Neural crest cell (in vitro differentiated cells): ENCODE results near the gene TCEANC2. TPM values are rescaled to one million over a fixed set of nuclear protein-coding genes. Genes with fewer than 3 reads are reported as not detected.

Experiments used
- DNase-seq: peaks from one replicate; pipeline ENCODE4 v3.0.0; 2021; ENCODE audit warnings: low read depth, mixed read lengths, low spot score
- H3K27ac Mint-ChIP-seq: one replicate; pipeline ENCODE4 v1.8.0; 2021; ENCODE audit warnings: mild to moderate bottlenecking, mixed read lengths; ENCODE audit not compliant: unreplicated experiment
- H3K27me3 Mint-ChIP-seq: 2 replicates; pipeline ENCODE4 v1.8.0; 2021; ENCODE audit warnings: low read depth, mild to moderate bottlenecking, mixed read lengths
- H3K36me3 Mint-ChIP-seq: 2 replicates; pipeline ENCODE4 v1.8.0; 2021; ENCODE audit warnings: low read depth, mild to moderate bottlenecking, mixed read lengths
- H3K4me1 Mint-ChIP-seq: 2 replicates; pipeline ENCODE4 v1.8.0; 2021; ENCODE audit warnings: mixed read lengths
- H3K4me3 Mint-ChIP-seq: one replicate; pipeline ENCODE4 v1.8.0; 2021; ENCODE audit warnings: mild to moderate bottlenecking, mixed read lengths
- H3K9me3 Mint-ChIP-seq: 2 replicates; pipeline ENCODE4 v1.8.0; 2021; ENCODE audit warnings: mixed read lengths
- CTCF ChIP-seq: fragments of 200-600 bp; sonication (generic); conservative IDR thresholded peaks from 2 replicates; pipeline ENCODE4 v1.5.0; 2021; ENCODE audit warnings: antibody characterized with exemption, mild to moderate bottlenecking
- total RNA-seq: library from RNA; stranded (reverse); gene quantifications from 2 replicates; pipeline ENCODE4 v1.2.1, GENCODE V29; 2021

Gene TCEANC2
- total RNA-seq, 1 donor from 2014 or later = 8.5 TPM

- Mint-ChIP-seq H3K36me3 (no peaks in the 10 kb centered on the region), H3K27ac (no peak overlapping the region), H3K9me3 (no peaks in the 10 kb centered on the region), H3K4me3 (no peak overlapping the region), H3K4me1 (peaks cover 16% of the 10 kb centered on the region), H3K27me3 (peaks cover 20% of the 10 kb centered on the region)
- no peak for TF ChIP-seq CTCF
- no peak for DNase-seq
Observed at GRCh38 chr1:54120018-54120697, 66.8 kb downstream of the TCEANC2 start.

GRCh38 chr1:54120698-54121481 is 67.5 kb downstream of the TCEANC2 start:
- H3K27ac Mint-ChIP-seq = peak overlapping the region; percentile 86
- no peak for DNase-seq
- no peak overlapping the region for H3K4me3 Mint-ChIP-seq
- peaks cover 20% of the 10 kb centered on the region for H3K27me3 Mint-ChIP-seq
- H3K36me3 Mint-ChIP-seq = no peaks in the 10 kb centered on the region
- no peaks in the 10 kb centered on the region for H3K9me3 Mint-ChIP-seq
- no peak for TF ChIP-seq CTCF
- peaks cover 16% of the 10 kb centered on the region for H3K4me1 Mint-ChIP-seq

DNA sequence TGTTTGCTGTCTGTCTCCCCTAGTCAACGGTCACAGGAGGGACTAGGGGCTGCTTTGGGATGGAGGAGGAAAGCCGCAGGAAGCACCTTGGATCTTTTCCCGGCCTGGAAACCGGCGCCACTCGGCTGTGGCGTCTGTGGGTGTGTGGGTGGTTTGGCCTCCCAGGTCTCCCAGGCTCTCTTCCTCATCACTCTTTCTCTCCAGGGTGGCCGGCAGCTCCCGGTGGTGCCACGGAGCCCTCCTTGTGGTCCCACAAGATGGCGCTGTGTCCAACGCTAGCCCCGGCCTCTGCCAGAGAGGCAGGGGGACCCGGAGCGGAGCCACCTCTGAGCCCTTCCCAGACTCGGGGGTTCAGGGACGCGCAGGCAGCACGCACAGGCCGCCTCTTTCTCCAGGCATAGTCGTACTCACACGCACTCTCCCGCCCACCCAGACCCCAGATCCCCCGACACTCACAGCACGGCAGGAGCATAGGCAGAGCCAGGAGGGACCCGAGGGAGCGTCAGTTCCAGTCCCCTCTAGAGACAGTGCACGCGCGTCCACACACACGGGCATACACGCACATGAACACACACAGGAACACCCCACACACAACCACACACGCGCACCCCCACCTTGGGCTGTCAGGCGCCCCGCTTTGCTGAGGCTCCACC is 68.2 kb downstream of the TCEANC2 start:
- DNase-seq = peak; percentile 92
- H3K27ac Mint-ChIP-seq = peak overlapping the region; percentile 86
- peak overlapping the region; percentile 31 for H3K4me3 Mint-ChIP-seq
- H3K9me3 Mint-ChIP-seq = no peaks in the 10 kb centered on the region
- TF ChIP-seq CTCF = peak; percentile 84
- H3K36me3 Mint-ChIP-seq = no peaks in the 10 kb centered on the region
- peaks cover 20% of the 10 kb centered on the region for H3K27me3 Mint-ChIP-seq
- H3K4me1 Mint-ChIP-seq = peaks cover 16% of the 10 kb centered on the region

DNA sequence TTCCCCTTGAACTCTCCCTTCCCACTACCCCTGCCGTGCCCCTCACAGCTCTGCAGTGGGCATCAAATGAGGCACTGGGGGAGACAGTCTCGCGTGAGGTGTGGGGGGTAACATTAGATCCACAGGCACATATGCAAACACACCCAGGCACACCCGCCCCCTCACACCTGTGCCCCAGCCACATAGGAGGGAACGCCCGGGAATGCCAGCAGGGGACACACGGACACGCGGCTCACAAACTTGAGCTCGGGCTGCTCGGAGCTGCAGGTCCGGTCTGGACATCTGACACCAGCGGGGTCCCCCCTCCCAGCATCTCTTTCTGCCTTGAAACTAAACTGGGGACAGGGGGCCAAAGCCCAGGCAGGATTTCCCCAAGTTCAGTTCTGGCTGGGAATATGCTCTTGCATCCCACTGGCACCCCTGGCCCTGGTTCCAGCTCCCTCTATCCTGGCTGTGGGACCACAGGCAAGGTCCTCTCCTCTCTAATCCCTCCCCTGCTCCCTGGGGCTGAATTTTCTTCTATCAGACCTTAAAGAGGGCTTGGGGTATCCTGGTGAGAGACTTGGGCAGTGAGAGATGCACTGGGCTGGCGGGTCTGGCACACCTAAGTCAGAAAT is 68.8 kb downstream of the TCEANC2 start:
- DNase-seq = no peak
- Mint-ChIP-seq H3K36me3 (no peaks in the 10 kb centered on the region), H3K27me3 (peaks cover 20% of the 10 kb centered on the region), H3K4me1 (peaks cover 16% of the 10 kb centered on the region), H3K9me3 (no peaks in the 10 kb centered on the region), H3K4me3 (peak overlapping the region; percentile 31), H3K27ac (no peak overlapping the region)
- no peak for TF ChIP-seq CTCF

- no peak overlapping the region for H3K4me3 Mint-ChIP-seq
- peaks cover 20% of the 10 kb centered on the region for H3K27me3 Mint-ChIP-seq
- peaks cover 16% of the 10 kb centered on the region for H3K4me1 Mint-ChIP-seq
- no peak for TF ChIP-seq CTCF
- H3K36me3 Mint-ChIP-seq = no peaks in the 10 kb centered on the region
- no peaks in the 10 kb centered on the region for H3K9me3 Mint-ChIP-seq
- H3K27ac Mint-ChIP-seq = no peak overlapping the region
- DNase-seq = no peak
Observed at GRCh38 chr1:54122992-54123391, 69.6 kb downstream of the TCEANC2 start.
